ENCODE measurements around the gene CKAP2. TPM values are rescaled to one million over a fixed set of nuclear protein-coding genes. Genes with fewer than 3 reads are reported as not detected.
"Not testable (repeated sequence)": the region's sequence is repeated elsewhere in the genome, so short reads cannot be mapped to it uniquely, and the experiment has no call there.

Gene CKAP2
- 42.8 and 75.3 TPM in 2 replicates for total RNA-seq (2014; rRNA removed; shearing (Covaris generic))

DNA sequence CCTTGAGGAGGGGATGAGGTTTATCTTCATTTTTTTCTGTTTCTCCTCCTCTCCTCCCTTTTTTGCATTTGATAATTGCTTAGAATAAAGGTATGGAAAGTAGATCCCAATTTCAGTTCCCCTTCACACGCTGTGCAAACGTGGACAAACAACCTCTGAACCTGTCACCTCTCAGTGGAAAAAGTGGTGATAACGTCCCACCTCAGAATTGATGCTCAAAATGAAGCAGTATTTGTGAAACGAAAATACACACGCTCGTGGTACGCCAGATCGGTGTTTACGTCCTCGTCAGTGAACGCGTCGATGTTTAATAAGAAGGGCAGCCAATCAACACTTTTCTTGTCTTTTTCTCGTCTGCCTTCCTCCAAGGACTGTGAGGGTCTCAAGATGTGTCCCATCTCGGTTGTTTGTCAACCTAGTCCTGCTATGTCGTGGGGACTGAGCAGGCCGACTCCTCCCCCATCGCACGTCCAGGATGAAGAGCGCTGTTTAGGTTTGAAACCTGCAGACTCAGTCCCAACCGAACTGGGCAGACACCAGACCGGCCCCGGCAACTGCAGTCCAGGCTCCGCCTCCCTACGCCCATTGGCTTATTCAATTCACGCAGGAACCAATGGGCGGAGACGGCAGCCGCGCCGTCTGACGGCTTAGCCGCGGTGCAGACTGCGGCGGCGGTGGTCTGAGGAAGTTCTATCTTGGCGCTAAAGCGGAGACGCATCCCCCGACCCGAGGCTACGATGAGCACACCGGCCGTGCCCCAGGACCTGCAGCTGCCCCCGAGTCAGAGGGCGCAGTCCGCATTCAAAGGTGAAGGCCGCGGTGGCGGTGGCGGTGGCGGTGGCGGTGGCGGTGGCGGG lies at the start of gene CKAP2:
TSS of gene CKAP2 (plus strand) at position 659 of the 857 bp plus-strand sequence. CDS start at position 738, 79 bp downstream.
- in situ Hi-C loops (cut with HindIII; ENCODE audit: low sequenced_read_pairs): no loop called here
- peak; percentile 97 for DNase-seq (ENCODE audit: low spot score)

GRCh38 chr13:52405767-52406494 lies 49.3 kb upstream of the CKAP2 start, which contains the start of gene THSD1:
Gene THSD1 (minus strand): TSS chr13:52406172. CDS start chr13:52402600, 3,572 bp downstream.
- in situ Hi-C loops (cut with HindIII; ENCODE audit: low sequenced_read_pairs): no loop called here
- no peak for DNase-seq (ENCODE audit: low spot score)

- in situ Hi-C loops (cut with HindIII; ENCODE audit: low sequenced_read_pairs): no loop called here
- DNase-seq (ENCODE audit: low spot score): no peak
Measured at GRCh38 chr13:52406629-52407028, 48.6 kb upstream of the CKAP2 start.

DNA sequence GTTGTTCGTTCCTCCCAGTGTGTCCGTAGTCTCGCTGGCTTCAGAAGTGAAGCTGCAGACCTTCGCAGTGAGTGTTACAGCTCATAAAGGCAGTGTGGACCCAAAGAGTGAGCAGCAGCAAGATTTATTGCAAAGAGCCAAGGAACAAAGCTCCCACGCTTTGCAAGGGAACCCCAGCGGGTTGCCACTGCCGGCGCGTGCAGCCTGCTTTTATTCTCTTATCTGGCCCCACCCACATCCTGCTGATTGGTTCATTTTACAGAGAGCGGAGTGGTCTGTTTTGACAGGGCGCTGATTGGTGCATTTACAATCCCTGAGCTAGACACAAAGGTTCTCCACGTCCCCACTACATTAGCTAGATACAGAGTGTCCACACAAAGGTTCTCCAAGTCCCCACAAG lies 47.8 kb upstream of the CKAP2 start:
- DNase-seq (ENCODE audit: low spot score); in situ Hi-C loops (cut with HindIII; ENCODE audit: low sequenced_read_pairs): not testable (repeated sequence)

DNA sequence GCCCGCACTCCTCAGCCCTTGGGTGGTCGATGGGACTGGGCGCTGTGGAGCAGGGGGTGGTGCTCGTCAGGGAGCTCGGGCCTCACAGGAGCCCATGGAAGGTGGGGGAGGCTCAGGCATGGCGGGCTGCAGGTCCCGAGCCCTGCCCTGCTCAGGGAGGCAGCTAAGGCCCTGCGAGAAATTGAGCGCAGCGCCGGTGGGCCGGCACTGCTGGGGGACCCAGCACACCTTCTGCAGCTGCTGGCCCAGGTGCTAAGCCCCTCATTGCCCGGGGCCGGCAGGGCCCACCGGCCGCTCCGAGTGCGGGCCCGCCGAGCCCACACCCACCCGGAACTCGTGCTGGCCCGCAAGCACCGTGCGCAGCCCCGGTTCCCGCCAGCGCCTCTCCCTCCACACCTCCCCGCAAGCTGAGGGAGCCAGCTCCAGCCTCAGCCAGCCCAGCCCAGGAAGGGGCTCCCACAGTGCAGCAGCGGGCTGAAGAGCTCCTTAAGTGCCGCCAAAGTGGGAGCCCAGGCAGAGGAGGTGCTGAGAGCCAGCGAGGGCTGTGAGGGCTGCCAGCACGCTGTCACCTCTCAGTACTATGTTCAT lies 47.1 kb upstream of the CKAP2 start:
- not testable (repeated sequence) for DNase-seq (ENCODE audit: low spot score)

GRCh38 chr13:52411629-52412028 lies 43.6 kb upstream of the CKAP2 start:
- in situ Hi-C loops (cut with HindIII; ENCODE audit: low sequenced_read_pairs): no loop called here
- no peak for DNase-seq (ENCODE audit: low spot score)

More for the DNA sequence above, 47.1 kb upstream of the CKAP2 start:
- in situ Hi-C loops (cut with HindIII; ENCODE audit: low sequenced_read_pairs): not testable (repeated sequence)

GRCh38 chr13:52412128-52412527 lies 43.1 kb upstream of the CKAP2 start:
- DNase-seq (ENCODE audit: low spot score): no peak
- in situ Hi-C loops (cut with HindIII; ENCODE audit: low sequenced_read_pairs): no loop called here

- in situ Hi-C loops (cut with HindIII; ENCODE audit: low sequenced_read_pairs): no loop called here
- DNase-seq (ENCODE audit: low spot score): no peak
Measured at GRCh38 chr13:52414051-52414450, 41.2 kb upstream of the CKAP2 start.

- in situ Hi-C loops (cut with HindIII; ENCODE audit: low sequenced_read_pairs): no loop called here
- DNase-seq (ENCODE audit: low spot score): no peak
Measured at GRCh38 chr13:52414963-52415362, 40.3 kb upstream of the CKAP2 start.

DNA sequence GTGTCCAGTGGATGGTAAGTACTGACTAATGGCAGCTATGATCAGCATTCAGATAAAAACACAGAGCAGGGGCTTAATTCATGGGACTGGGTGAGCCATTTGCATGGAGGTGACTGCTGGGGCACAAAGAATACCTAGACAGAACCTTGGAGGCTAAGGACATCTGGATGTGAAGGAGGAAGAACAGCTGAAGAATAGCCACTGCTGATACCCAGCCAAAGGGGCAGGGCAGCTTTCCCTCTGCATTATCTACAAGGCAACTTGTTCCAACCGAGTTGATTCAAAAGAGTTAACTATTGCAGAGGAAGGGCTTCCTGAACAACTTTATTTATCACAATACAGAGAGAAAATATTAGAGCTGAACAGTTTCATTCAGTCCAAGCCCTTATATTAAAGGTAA lies 36.2 kb upstream of the CKAP2 start:
- in situ Hi-C loops (cut with HindIII; ENCODE audit: low sequenced_read_pairs): no loop called here
- no peak for DNase-seq (ENCODE audit: low spot score)

DNA sequence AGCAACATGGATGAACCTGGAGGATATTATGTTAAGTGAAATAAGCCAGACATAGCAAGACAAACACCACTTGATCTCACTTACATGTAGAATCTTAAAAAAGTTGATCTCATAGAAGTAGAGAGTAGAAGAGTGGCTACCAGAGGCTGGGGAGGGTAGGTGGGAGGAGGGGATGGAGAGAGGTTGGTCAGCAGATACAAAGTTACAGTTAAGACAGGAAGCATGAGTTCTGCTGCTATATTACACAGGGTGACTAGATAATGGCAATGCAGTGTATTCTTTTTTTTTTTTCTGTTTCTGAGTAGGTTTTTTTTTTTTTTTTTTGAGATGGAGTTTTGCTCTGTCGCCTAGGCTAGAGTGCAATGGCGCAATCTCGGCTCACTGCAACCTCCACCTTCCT lies 34.1 kb upstream of the CKAP2 start:
- DNase-seq (ENCODE audit: low spot score): no peak
- in situ Hi-C loops (cut with HindIII; ENCODE audit: low sequenced_read_pairs): no loop called here

DNA sequence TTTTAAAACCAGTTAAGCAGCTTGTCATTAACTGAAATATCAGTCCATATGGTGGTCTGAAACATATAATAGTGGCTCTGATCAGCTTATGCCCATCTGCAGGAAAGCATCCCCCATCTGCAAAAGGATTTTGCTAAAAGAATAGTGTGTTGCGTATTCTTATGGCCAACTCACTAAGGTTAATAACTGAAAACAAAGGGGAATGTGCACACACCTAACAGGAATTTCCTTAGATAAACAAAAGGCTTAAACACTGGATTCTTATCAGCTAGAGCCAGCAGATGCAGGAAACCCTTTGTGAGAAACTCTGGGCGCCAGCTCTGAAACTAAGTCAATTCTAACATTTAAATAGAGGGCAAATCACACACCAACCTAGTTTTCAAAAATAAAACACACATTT lies 27.0 kb upstream of the CKAP2 start:
- in situ Hi-C loops (cut with HindIII; ENCODE audit: low sequenced_read_pairs): no loop called here
- no peak for DNase-seq (ENCODE audit: low spot score)

- DNase-seq (ENCODE audit: low spot score): no peak
- in situ Hi-C loops (cut with HindIII; ENCODE audit: low sequenced_read_pairs): no loop called here
Measured at GRCh38 chr13:52432456-52432855, 22.8 kb upstream of the CKAP2 start.

GRCh38 chr13:52446265-52446664 lies 9.0 kb upstream of the CKAP2 start:
- in situ Hi-C loops (cut with HindIII; ENCODE audit: low sequenced_read_pairs): no loop called here
- no peak for DNase-seq (ENCODE audit: low spot score)

DNA sequence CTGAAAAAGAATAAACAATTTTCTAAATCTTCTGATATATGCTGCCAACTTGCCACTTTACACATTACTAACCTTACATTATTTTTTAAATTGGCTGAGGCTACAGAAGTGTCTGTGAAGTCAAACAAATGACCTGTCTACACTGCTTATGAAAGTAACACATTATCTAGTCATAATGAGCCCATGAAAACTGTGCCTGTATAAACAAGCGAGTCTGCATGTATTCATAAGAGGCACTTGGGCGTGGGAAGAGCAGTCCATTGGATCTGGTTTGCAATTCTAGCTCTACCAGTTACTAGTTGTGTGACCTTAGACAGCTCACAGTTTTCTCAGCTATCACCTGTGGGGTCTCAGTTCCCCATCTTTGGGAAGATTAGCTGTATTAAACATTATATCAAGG lies 7.9 kb upstream of the CKAP2 start:
- no peak for DNase-seq (ENCODE audit: low spot score)
- in situ Hi-C loops (cut with HindIII; ENCODE audit: low sequenced_read_pairs): no loop called here

DNA sequence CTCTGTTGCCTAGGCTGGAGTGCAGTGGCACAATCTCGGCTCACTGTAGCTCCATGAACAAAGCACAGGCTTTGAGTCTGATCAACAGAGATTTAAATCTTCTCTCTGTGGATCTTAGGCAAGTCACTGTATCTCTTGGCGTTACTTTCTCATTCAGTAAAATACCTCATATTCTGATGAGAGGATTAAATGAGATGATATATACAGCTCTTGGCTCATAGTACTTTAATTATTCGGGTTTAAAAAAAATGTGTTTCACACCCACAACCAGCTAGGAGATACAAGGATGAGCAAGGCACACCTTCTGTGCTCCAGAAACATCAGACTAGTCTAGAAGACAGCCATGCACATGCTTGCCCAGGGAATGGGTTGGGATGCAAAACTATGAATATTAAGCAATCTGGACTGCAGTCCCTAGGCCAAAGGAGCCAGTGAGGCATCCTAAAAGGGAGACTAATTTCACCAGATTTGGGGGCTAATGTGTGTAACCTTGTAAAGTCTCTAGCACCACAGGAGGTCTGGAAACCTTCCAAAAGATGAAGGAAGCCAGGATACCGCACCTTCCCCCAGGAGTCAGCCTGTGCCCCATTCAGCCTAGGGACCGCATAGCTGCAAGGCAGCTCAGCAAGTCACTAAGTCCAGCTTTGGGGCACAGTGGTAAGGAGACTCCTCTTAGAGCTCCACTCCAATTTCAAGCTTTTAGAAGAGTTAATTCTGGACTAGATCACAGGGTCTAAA lies 7.3 kb upstream of the CKAP2 start:
- in situ Hi-C loops (cut with HindIII; ENCODE audit: low sequenced_read_pairs): no loop called here
- peak; percentile 34 for DNase-seq (ENCODE audit: low spot score)

DNA sequence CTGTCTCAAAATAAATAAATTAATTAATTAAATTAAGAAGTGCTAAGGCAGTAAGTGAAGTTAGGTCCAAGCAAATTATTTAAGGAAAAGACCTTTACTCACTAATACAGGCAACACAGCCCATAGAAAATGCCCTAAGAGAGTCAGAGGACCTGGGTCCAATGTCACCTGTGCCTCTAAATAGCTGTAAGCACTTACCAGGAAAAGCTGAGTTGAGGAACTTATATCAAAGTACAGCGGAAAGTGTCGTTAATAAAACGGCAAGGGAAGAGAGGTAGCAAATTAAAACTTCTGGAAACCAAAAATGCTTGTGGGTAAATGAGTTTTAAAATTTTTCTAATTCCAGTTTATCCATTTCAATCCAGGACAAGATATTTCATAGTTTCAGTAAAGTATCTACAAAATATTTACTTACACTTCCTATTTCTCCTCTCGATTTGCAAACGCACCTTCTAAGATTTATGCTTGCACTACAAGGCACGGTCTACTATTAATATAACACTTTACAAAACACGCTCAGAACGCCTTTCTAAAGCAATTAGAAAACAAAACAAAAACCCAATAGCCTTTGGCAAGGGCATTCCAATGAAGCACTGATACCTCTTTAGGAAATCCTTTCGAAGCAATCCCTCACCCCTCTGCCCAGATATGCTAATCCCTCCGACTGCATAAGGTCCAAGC lies 5.8 kb upstream of the CKAP2 start:
- DNase-seq (ENCODE audit: low spot score): peak; percentile 66
- in situ Hi-C loops (cut with HindIII; ENCODE audit: low sequenced_read_pairs): no loop called here

GRCh38 chr13:52450012-52450792 lies 5.1 kb upstream of the CKAP2 start, which contains the start of gene VPS36:
Gene VPS36 (minus strand): TSS chr13:52450634. CDS start chr13:52450594, 40 bp downstream.
- in situ Hi-C loops (cut with HindIII; ENCODE audit: low sequenced_read_pairs): no loop called here

More at GRCh38 chr13:52450012-52450792, 5.1 kb upstream of the CKAP2 start, which contains the start of gene VPS36:
- peak; percentile 94 for DNase-seq (ENCODE audit: low spot score)
